Measurements from ENCODE around the gene SLC22A3.

GRCh38 chr6:160319246-160319645 is 28.9 kb upstream of the SLC22A3 start:
- TF ChIP-seq YY1 (IDR thresholded peaks at IDR 0.05; ENCODE audit: insufficient read depth, insufficient read length) (no peak), ZNF274 (IDR thresholded peaks at IDR 0.05; ENCODE audit: low read depth, low read length) (no peak)
